ENCODE data around the gene IGSF9.
"Not testable (repeated sequence)": the region's sequence is repeated elsewhere in the genome, so short reads cannot be mapped to it uniquely, and the experiment has no call there.

The IGSF9 gene

GRCh38 chr1:159918352-159919200 is 26.8 kb downstream of the IGSF9 start:
- DNase-seq, result no peak

GRCh38 chr1:159917533-159918351 is 27.7 kb downstream of the IGSF9 start:
- no peak for DNase-seq

- no peak for DNase-seq
Observed at GRCh38 chr1:159916242-159917051, 29.0 kb downstream of the IGSF9 start.

DNA sequence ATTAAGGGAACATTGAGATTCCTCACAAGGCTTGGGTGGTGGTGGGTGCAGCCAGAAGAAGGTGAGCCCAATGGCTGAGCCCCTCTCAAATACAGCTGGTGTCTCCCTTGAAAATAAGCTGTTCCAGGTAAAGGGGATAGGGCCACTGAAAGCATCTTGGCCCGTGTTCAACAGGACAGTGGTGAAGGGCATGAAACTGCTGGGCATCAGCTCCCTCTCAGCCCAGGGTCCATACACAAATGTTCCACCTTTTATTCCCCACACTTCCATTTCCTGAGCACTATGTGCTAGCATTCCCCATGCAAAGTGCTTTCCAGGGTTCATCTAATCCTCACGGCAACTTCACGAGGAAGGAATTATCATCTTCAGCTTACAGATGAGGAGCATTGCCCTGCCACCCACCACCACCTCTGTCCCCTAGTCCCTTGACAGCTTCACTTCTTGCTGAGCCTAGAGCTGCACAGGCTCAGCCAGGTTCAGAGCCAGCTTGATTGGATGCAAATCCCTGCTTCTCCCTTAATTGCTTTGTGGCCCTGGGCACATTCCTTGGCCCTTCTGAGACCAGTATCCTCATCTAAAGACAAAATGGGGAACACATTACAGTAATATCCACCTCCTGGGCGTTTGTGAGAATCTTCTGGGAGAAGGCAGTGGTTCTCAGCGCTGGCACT is 29.7 kb downstream of the IGSF9 start:
- no peak for DNase-seq

DNA sequence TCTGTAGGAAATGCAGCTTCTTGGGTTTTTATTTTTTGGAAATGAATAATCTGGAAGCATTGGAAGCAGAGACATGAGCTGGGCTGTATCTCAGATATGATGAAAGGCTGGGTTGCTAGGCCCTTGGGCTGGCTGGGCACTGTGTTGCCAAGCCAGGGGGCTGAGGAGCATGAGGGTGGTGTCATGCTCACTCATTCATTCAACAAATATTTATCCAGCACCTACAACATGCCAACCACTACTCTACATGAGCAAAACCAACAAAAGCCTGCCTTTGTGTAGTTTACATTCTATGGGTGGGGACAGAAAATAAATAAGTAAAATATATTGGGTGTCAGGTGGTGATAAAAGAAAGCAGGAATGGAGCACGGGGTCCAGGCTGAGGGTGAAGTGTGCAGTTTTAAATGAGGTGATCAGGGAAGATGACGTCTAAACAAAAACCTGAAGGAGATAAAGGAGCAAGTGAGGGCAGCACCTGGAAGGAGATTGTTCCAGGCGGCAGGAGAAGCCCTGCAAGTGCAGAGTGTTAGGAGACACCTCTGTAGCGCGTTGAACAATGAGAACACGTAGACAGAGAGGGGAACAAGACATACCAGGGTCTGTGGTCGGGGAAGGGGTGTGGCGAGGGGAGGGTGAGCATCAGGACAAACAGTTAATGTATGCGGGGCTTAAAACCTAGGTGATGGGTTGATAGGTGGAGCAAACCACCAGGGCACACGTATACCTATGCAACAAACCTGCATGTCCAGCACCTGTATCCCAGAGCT is 31.0 kb downstream of the IGSF9 start:
- DNase-seq, result no peak

- peak; percentile 37 for DNase-seq
Observed at GRCh38 chr1:159913451-159914192, 31.8 kb downstream of the IGSF9 start.

DNA sequence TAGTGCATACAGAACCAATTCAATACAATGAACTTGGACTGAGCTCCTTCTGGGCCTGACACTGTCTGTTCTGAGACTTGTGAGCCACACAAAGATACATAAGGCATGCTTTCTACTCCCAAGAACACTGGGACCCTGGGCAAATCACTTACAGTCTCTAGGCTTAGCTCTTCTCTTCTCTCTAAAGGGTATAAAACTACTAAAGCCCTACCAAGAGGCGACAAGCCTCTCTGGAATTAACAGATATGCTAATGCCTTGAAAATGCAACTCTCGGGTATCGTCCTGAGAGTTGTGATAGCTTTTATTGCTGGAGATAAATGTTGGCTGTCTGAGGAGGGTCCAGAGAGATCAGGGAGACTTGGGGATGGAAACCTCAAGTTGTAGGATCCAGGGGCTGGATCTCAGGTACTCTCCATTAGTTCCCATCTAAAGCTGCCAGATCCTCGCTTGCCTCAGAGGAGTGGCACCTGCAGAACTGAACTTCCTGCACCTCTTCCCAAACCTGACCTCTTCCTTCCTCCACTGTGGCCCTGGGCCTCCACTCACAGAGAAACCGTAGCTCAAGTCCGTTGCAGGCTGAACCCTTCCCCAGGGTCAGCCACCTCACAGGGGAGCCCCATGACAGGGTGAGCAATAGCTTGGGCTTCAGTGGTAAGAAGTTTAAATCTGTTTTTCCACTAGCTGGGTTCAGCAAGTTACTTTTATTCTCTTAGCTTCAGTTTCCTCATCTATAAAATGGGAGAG is 33.9 kb downstream of the IGSF9 start:
- no peak for DNase-seq

- DNase-seq, result no peak
Observed at GRCh38 chr1:159908031-159908940, 37.1 kb downstream of the IGSF9 start.

- DNase-seq, result no peak
Observed at GRCh38 chr1:159906960-159907359, 38.5 kb downstream of the IGSF9 start.

- not testable (repeated sequence) for DNase-seq
Observed at GRCh38 chr1:159904036-159904435, 41.4 kb downstream of the IGSF9 start.

DNA sequence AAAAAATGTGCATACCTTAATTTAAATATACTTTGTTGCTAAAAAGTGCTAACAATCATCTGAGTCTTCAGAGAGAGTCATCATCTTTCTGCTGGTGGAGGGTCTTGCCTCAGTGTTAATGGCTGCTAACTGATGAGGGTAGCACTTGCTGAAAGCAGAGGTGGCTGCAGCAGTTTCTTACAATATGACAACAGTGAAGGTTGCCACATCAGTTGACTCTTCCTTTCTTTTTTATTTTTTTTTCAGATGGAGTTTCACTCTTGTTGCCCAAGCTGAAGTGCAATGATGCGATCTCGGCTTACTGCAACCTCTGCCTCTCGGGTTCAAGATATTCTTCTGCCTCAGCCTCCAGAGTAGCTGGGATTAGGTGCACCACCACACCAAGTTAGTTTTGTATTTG is 42.9 kb downstream of the IGSF9 start:
- no peak for DNase-seq

GRCh38 chr1:159900755-159901360 is 44.6 kb downstream of the IGSF9 start:
- no peak for DNase-seq

- DNase-seq, result peak; percentile 56
Observed at GRCh38 chr1:159900086-159900680, 45.2 kb downstream of the IGSF9 start, which contains the start of gene CFAP45. TSS of gene CFAP45 (minus strand) at chr1:159900165. CDS start at chr1:159900098, 67 bp downstream.

GRCh38 chr1:159899634-159900033 is 45.8 kb downstream of the IGSF9 start:
- not testable (repeated sequence) for DNase-seq

- no peak for DNase-seq
Observed at GRCh38 chr1:159898527-159898926, 46.9 kb downstream of the IGSF9 start.

DNA sequence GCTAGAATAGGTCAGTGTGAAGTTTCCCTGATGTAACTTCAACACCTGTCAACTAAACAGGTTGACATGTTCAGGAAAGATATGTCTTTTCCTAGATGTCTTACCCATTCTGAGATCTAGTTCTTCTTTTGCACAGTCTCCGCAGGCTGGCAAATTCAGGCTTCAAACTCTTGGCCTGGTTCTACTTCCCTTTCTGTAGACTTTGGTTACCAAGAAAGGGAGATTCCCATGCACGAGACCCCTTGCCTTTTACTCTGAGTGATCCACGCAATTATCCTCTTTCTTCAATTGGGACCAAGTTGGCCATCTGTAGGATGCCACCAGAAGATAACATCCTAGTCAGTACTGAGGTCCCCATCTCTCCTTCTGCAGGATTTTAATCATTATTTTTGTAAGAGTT is 47.5 kb downstream of the IGSF9 start:
- DNase-seq, result no peak

GRCh38 chr1:159896546-159896930 is 48.9 kb downstream of the IGSF9 start:
- no peak for DNase-seq
